HL-60 (cell line): ENCODE results near the gene TTYH2.

Experiments
- DNase-seq, 2 experiments: peaks; one replicate each; pipeline ENCODE4 v3.0.0-alpha.2; 2010 to 2020; ENCODE audit warnings: low read depth in 1 of 2, low spot score in 1 of 2
- H3K27ac ChIP-seq: fragments of 250-450 bp; sonication (Bioruptor Pico); replicated peaks from 2 replicates; pipeline ENCODE4 v1.5.1; 2020; ENCODE audit warnings: mild to moderate bottlenecking, moderate library complexity
- H3K27me3 ChIP-seq: fragments of 250-450 bp; sonication (Bioruptor Pico); 2 replicates; pipeline ENCODE4 v1.5.1; 2021; ENCODE audit warnings: mild to moderate bottlenecking, moderate library complexity; ENCODE audit not compliant: insufficient read depth, poor library complexity, severe bottlenecking
- H3K4me3 ChIP-seq: replicated peaks from 2 replicates; pipeline ENCODE4 v1.5.1; 2011; ENCODE audit warnings: mild to moderate bottlenecking, control low read depth, low read length; ENCODE audit not compliant: insufficient read depth
- GABPA ChIP-seq: IDR thresholded peaks from 2 replicates; pipeline ENCODE4 v1.6.1; 2012; ENCODE audit warnings: low read depth
- POLR2AphosphoS5 ChIP-seq: IDR thresholded peaks from 2 replicates; pipeline ENCODE4 v1.6.1; 2012; ENCODE audit warnings: low read depth
- SPI1 ChIP-seq: IDR thresholded peaks from 2 replicates; pipeline ENCODE4 v1.6.1; 2012; ENCODE audit warnings: low read depth, mild to moderate bottlenecking, borderline replicate concordance
- TF ChIP-seq, protein P1 (sequence below): IDR thresholded peaks from 2 replicates; pipeline ENCODE4 v1.6.1; 2012; ENCODE audit warnings: low read depth; ENCODE audit not compliant: insufficient replicate concordance
- TF ChIP-seq, protein P2 (sequence below): IDR thresholded peaks from one replicate; pipeline ENCODE4 v1.5.1; 2011; ENCODE audit warnings: low read length, control low read depth, inconsistent platforms; ENCODE audit not compliant: insufficient read depth

Gene TTYH2

DNA sequence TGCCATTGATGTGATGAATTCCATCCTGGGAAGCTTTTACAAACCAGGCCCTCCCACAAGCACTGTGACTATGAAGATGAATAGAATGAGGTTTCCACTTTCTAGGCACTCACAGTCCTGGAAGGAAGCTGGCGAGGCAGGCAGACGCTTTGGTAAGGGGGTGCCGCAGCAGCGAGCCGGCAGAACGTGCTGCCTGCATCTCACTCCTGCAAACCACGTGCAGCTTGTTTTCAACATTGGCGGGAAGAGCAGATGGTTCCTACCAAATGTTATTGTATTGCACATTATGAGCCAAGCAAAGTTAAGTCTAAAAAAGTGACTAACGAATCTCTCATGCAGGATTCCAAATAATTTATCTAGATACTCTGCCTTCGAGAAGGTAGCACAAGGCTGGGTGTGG is 57.0 kb downstream of the TTYH2 start:
- DNase-seq, result no peak
- TF ChIP-seq, protein P1, sequence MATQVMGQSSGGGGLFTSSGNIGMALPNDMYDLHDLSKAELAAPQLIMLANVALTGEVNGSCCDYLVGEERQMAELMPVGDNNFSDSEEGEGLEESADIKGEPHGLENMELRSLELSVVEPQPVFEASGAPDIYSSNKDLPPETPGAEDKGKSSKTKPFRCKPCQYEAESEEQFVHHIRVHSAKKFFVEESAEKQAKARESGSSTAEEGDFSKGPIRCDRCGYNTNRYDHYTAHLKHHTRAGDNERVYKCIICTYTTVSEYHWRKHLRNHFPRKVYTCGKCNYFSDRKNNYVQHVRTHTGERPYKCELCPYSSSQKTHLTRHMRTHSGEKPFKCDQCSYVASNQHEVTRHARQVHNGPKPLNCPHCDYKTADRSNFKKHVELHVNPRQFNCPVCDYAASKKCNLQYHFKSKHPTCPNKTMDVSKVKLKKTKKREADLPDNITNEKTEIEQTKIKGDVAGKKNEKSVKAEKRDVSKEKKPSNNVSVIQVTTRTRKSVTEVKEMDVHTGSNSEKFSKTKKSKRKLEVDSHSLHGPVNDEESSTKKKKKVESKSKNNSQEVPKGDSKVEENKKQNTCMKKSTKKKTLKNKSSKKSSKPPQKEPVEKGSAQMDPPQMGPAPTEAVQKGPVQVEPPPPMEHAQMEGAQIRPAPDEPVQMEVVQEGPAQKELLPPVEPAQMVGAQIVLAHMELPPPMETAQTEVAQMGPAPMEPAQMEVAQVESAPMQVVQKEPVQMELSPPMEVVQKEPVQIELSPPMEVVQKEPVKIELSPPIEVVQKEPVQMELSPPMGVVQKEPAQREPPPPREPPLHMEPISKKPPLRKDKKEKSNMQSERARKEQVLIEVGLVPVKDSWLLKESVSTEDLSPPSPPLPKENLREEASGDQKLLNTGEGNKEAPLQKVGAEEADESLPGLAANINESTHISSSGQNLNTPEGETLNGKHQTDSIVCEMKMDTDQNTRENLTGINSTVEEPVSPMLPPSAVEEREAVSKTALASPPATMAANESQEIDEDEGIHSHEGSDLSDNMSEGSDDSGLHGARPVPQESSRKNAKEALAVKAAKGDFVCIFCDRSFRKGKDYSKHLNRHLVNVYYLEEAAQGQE, result no peak
- TF ChIP-seq GABPA, result no peak
- H3K27me3 ChIP-seq, result peaks cover 11% of the 10 kb centered on the region
- H3K4me3 ChIP-seq, result no peak overlapping the region
- no peak overlapping the region for H3K27ac ChIP-seq

DNA sequence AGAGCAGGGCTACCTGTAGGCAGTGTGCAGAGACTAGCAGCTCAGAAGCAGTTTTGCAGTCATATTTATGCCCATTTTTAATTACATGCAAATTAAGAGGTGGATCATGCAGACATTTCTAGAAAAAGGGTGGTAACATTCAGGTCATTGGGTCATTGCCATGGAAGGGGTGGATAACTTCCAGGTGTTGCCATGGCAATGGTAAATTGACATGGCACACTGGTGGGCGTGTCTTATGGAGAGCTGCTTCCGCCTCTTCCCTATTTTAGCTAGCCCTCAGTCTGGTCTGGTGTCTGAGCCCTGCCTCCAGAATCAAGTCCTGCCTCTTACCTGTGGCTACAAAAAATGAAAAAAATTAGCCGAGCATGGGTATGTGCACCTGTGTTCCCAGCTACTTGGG is 57.9 kb downstream of the TTYH2 start:
- Histone ChIP-seq H3K4me3 (no peak overlapping the region), H3K27me3 (peaks cover 11% of the 10 kb centered on the region), H3K27ac (no peak overlapping the region)
- no peak for TF ChIP-seq POLR2AphosphoS5
- no peak for TF ChIP-seq SPI1
- TF ChIP-seq GABPA, result no peak
- TF ChIP-seq, protein P2, sequence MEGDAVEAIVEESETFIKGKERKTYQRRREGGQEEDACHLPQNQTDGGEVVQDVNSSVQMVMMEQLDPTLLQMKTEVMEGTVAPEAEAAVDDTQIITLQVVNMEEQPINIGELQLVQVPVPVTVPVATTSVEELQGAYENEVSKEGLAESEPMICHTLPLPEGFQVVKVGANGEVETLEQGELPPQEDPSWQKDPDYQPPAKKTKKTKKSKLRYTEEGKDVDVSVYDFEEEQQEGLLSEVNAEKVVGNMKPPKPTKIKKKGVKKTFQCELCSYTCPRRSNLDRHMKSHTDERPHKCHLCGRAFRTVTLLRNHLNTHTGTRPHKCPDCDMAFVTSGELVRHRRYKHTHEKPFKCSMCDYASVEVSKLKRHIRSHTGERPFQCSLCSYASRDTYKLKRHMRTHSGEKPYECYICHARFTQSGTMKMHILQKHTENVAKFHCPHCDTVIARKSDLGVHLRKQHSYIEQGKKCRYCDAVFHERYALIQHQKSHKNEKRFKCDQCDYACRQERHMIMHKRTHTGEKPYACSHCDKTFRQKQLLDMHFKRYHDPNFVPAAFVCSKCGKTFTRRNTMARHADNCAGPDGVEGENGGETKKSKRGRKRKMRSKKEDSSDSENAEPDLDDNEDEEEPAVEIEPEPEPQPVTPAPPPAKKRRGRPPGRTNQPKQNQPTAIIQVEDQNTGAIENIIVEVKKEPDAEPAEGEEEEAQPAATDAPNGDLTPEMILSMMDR, result no peak
- TF ChIP-seq, protein P1, result no peak
- no peak for DNase-seq

DNA sequence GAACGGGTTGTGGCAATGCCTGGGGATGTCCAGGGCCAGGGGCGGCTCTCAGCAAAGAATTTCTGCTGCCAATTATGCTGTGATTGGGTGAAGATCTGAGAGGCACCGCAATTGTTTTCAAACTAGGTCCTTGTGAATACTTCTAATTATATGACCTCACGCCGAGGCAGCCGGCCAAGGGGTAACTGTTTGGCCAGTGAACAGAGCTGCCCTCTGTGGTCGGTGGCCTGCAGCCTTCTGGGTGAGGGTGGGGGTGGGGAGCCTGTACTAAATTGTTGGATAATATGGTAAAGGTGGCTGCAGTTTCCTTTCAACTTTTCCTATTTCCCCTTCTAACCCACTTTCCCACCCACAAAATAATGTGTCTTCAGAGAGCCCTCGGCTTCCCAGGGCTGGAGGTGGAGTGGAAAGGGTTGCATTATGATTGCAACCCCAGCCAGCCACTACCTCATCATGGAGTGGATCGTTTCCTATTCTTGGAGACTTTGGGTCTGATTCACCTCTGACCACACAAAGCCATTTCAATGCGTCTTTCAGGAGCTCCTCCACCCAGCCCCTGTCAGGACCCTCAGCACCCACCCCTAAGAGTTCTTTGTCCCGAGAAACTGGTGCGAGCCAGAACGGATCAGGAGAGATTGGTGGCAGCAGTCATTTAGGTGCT is 58.7 kb downstream of the TTYH2 start:
- peaks cover 11% of the 10 kb centered on the region for H3K27me3 ChIP-seq
- TF ChIP-seq, protein P1, result no peak
- no peak for TF ChIP-seq POLR2AphosphoS5
- TF ChIP-seq GABPA, result no peak
- no peak for TF ChIP-seq SPI1
- TF ChIP-seq, protein P2, result no peak
- no peak overlapping the region for H3K27ac ChIP-seq
- H3K4me3 ChIP-seq, result no peak overlapping the region
- DNase-seq, result no peak
